Lower leg skin (tissue), 4 donors: Measurements from ENCODE around the gene CD207. TPM values are rescaled to one million over a fixed set of nuclear protein-coding genes. Genes with fewer than 3 reads are reported as not detected.

Experiments used
- DNase-seq, 2 donors: peaks; one replicate each; pipeline ENCODE4 v3.0.0-alpha.2; 2019; ENCODE audit warnings: low spot score in 2 of 2
- H3K4me3 ChIP-seq: fragments of 200-600 bp; sonication (generic); 2 replicates; pipeline ENCODE4 v1.5.1; 2017; ENCODE audit warnings: mild to moderate bottlenecking, low read depth; ENCODE audit not compliant: poor library complexity, severe bottlenecking
- CTCF ChIP-seq, 3 donors: fragments of 450-650 bp; IDR thresholded peaks; one replicate each; pipeline ENCODE4 v1.5.1; 2016; ENCODE audit warnings: antibody characterized with exemption in 3 of 3, mild to moderate bottlenecking in 3 of 3, moderate library complexity in 2 of 3
- POLR2A ChIP-seq, 2 donors: fragments of 450-650 bp; IDR thresholded peaks; one replicate each; pipeline ENCODE4 v1.6.1; 2016 to 2017; ENCODE audit warnings: antibody characterized with exemption in 2 of 2, mild to moderate bottlenecking in 1 of 2, moderate library complexity in 1 of 2
- WGBS, 2 donors: methylation state at CpG; one replicate each; pipeline ENCODE4 v1.1.5; 2018; 5-methylcytosine and 5-hydroxymethylcytosine counted together
- intact Hi-C: fragments of 100-400 bp; cut with DNase I; formaldehyde crosslinking; loops from one replicate; pipeline ENCODE4 v1.15.0; 2023; ENCODE audit warnings: low total_unique reads
- total RNA-seq, 4 donors: library from RNA; depleted of rRNA; stranded (reverse); fragments of >200 nt; gene quantifications; one replicate each; pipeline ENCODE4 v1.1.0, GENCODE V29; 2016

CD207 gene
- total RNA-seq, 4 donors from 2014 or later: 26.8 to 57.6 (median 39.4) TPM

DNA sequence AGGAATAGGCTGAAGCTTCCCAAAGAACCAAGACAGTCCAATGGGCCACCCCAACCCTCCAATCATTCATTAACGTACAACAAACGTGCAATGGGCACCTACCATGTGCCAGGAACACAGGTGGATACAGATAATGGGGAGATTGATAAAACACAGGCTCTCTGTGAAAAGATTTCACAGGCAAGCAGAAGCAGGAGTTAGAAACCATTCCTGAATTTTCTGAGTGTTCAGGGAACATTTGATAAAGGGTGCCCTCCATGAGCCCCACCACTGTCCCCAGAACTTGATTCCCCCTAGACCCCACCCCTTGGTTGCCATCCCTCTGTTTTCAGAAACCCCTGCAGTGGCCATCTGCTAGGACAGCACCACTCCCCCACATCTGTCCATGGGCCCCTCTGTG lies 1.5 kb downstream of the CD207 start:
- WGBS, 2 donors: 87 to 94% methylated on average over 2 of the region's 2 CpGs
- no peak for TF ChIP-seq POLR2A (IDR thresholded peaks at IDR 0.05)
- intact Hi-C loops: no loop called here
- no peak overlapping the region for H3K4me3 ChIP-seq
- no peak for DNase-seq

DNA sequence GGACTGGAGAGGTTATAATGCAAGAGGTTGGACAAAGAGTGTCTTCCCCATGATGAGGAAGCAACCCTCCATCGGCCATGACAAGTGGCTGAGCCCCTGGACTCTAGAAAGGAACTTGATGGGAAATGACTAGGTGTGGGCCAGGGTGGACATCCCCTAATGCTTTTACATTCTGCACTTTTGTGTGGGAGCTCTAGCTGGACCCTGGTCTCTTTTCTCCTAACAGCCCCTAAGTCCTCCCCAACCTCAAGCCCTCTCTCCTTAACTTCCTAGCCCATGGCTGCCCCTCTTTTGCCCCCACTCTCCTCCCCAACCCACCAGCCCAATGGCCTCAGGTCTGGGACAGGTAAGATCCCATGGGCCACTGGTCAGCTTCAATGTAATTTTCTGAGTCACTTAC lies 2.4 kb downstream of the CD207 start:
- intact Hi-C loops: no loop called here
- TF ChIP-seq POLR2A (IDR thresholded peaks at IDR 0.05): no peak
- no peak for TF ChIP-seq CTCF (IDR thresholded peaks at IDR 0.05)
- no peak overlapping the region for H3K4me3 ChIP-seq
- WGBS, 2 donors: 90 to 94% methylated on average over 1 of the region's 1 CpG
- peak in 1 of 2 donors; percentile 2 for DNase-seq

DNA sequence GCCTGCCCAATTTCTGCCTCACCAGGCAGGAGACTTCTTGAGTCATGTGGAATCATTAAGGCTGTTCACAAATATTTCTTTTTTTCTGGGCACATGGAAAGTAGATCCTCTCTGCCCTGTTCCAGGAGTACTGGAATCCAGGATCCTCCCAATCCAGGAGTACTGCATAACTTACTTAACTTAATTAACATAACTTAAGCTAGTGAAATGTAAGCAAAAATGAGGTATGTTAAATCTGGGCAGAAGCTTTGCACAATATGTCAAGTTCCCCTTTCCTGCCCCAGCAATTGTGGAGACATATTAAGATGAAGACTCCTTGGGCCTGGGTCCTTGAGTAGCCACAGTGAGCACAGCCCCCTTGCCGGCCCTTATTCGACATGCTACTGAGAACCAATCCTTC lies 3.2 kb downstream of the CD207 start:
- no peak for TF ChIP-seq POLR2A (IDR thresholded peaks at IDR 0.05)
- TF ChIP-seq CTCF (IDR thresholded peaks at IDR 0.05): no peak
- DNase-seq: no peak
- intact Hi-C loops: no loop called here
- no peak overlapping the region for H3K4me3 ChIP-seq
- 80 to 93% methylated on average over 2 of the region's 2 CpGs for WGBS, 2 donors

DNA sequence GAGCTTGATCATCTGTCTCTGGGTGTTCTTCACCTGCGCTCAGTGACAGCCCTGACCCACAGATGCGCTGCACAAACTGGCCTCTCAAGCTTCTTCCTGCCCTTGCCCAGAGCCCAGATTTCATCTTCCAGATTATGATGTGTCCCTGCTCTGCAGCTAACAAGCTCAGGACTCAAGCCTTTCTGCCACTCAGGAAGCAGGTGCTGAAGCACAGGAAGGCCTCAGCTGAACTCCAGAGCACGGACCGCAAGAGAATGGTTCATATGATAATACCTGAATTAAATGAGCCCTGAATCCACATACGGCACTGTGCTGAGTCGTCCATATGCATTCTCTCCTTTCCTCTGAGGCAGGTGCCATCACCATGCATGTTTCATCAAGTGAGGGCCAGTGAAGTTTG lies 3.8 kb downstream of the CD207 start:
- DNase-seq: no peak
- TF ChIP-seq CTCF (IDR thresholded peaks at IDR 0.05) (no peak), POLR2A (IDR thresholded peaks at IDR 0.05) (no peak)
- H3K4me3 ChIP-seq: no peak overlapping the region
- intact Hi-C loops: no loop called here
- 61 to 80% methylated on average over 6 of the region's 6 CpGs for WGBS, 2 donors

GRCh38 chr2:70830366-70830765 lies 5.2 kb downstream of the CD207 start:
- no peak for DNase-seq
- 63 to 68% methylated on average over 5 of the region's 5 CpGs for WGBS, 2 donors
- no peak for TF ChIP-seq CTCF (IDR thresholded peaks at IDR 0.05)
- no peak for TF ChIP-seq POLR2A (IDR thresholded peaks at IDR 0.05)
- H3K4me3 ChIP-seq: no peak overlapping the region
- intact Hi-C loops: no loop called here

GRCh38 chr2:70829916-70830315 lies 5.7 kb downstream of the CD207 start:
- no peak for DNase-seq
- H3K4me3 ChIP-seq: no peak overlapping the region
- intact Hi-C loops: no loop called here
- 73 to 78% methylated on average over 1 of the region's 1 CpG for WGBS, 2 donors
- TF ChIP-seq CTCF (IDR thresholded peaks at IDR 0.05) (no peak), POLR2A (IDR thresholded peaks at IDR 0.05) (no peak)
